Keratinocyte (primary cell): ENCODE data around the gene APCDD1. TPM values are rescaled to one million over a fixed set of nuclear protein-coding genes. Genes with fewer than 3 reads are reported as not detected.

ENCODE experiments used
- DNase-seq: peaks from one replicate; pipeline ENCODE4 v3.0.0-alpha.2; 2011; ENCODE audit warnings: low read depth, missing footprints, low spot score
- FAIRE-seq: peaks from 2 replicates; lab custom pipeline; 2011; peaks lifted over from hg19 to GRCh38; lab: Jason Lieb, UNC
- H2AFZ ChIP-seq: 2 replicates; pipeline ENCODE4 v1.6.0; 2012; ENCODE audit warnings: low read length, control low read depth, inconsistent platforms; ENCODE audit not compliant: control insufficient read depth
- H3K27ac ChIP-seq: 2 replicates; pipeline ENCODE4 v1.5.1; 2011; ENCODE audit warnings: low read length; ENCODE audit not compliant: control insufficient read depth, insufficient read depth
- H3K27me3 ChIP-seq: 3 replicates; pipeline ENCODE4 v1.6.0; 2011; ENCODE audit warnings: low read length; ENCODE audit not compliant: control insufficient read depth, insufficient read depth; ENCODE audit errors: extremely low read depth
- H3K36me3 ChIP-seq, 2 experiments: 2 replicates in 1 of 2; 3 replicates in 1 of 2; pipeline ENCODE4 v1.5.1; 2011; ENCODE audit warnings: low read length in 2 of 2, mild to moderate bottlenecking in 1 of 2; ENCODE audit not compliant: control insufficient read depth in 2 of 2, insufficient read depth in 2 of 2; ENCODE audit errors: extremely low read depth in 1 of 2
- H3K4me1 ChIP-seq: 3 replicates; pipeline ENCODE4 v1.5.1; 2011; ENCODE audit warnings: low read length; ENCODE audit not compliant: control insufficient read depth, insufficient read depth; ENCODE audit errors: extremely low read depth
- H3K4me2 ChIP-seq: 3 replicates; pipeline ENCODE4 v1.6.0; 2011; ENCODE audit warnings: low read depth, low read length; ENCODE audit not compliant: control insufficient read depth, insufficient read depth; ENCODE audit errors: extremely low read depth
- H3K4me3 ChIP-seq, 3 experiments: fragments of 200-600 bp in 1 of 3; sonication (generic) in 1 of 3; 2 replicates in 2 of 3; 3 replicates in 1 of 3; pipeline ENCODE4 v1.5.1; 2011 to 2016; ENCODE audit warnings: low read length in 3 of 3, mild to moderate bottlenecking in 3 of 3, control low read depth in 2 of 3, inconsistent platforms in 1 of 3, low read depth in 1 of 3, mixed read lengths in 1 of 3, mixed run types in 1 of 3, moderate library complexity in 1 of 3; ENCODE audit not compliant: control insufficient read depth in 2 of 3, insufficient read depth in 2 of 3; ENCODE audit errors: extremely low read depth in 1 of 3
- H3K79me2 ChIP-seq: 2 replicates; pipeline ENCODE4 v1.6.0; 2012; ENCODE audit warnings: low read length; ENCODE audit not compliant: control insufficient read depth, insufficient read depth
- H3K9ac ChIP-seq: 3 replicates; pipeline ENCODE4 v1.6.0; 2011; ENCODE audit warnings: low read length; ENCODE audit not compliant: control insufficient read depth, insufficient read depth; ENCODE audit errors: extremely low read depth
- H3K9me1 ChIP-seq: 3 replicates; pipeline ENCODE4 v1.6.0; 2011; ENCODE audit warnings: low read length; ENCODE audit not compliant: control insufficient read depth, insufficient read depth; ENCODE audit errors: extremely low read depth
- H3K9me3 ChIP-seq: 2 replicates; pipeline ENCODE4 v1.5.1; 2012; ENCODE audit warnings: low read depth, low read length; ENCODE audit not compliant: control insufficient read depth
- H4K20me1 ChIP-seq: 3 replicates; pipeline ENCODE4 v1.6.0; 2011; ENCODE audit warnings: low read length; ENCODE audit not compliant: control insufficient read depth, insufficient read depth; ENCODE audit errors: extremely low read depth
- EZH2 ChIP-seq: IDR thresholded peaks from one replicate; pipeline ENCODE4 v1.6.1; 2012; ENCODE audit warnings: inconsistent platforms, mild to moderate bottlenecking, low read length, moderate library complexity
- dilution Hi-C: fragments of 300-500 bp; cut with MboI; formaldehyde crosslinking; loops from one replicate; pipeline ENCODE4 v1.7.0; 2020; ENCODE audit warnings: low sequenced_read_pairs; ENCODE audit not compliant: extremely low pct_ligation_motif_present
- polyA plus RNA-seq, 5 experiments: library from polyadenylated mRNA; depleted of rRNA in 3 of 5; stranded (reverse) in 3 of 5; stranded (forward) in 1 of 5; unstranded in 1 of 5; fragments of >200 nt; gene quantifications; 1 replicate in 1 of 5; 2 replicates in 3 of 5; 3 replicates in 1 of 5; pipeline versions ENCODE4 v1.2.1 to v1.2.3, GENCODE V29; 2011 to 2012; ENCODE audit warnings: missing spikeins in 2 of 5, low read depth in 1 of 5, low replicate concordance in 1 of 5
- TF ChIP-seq, protein P1 (sequence below), 3 experiments: IDR thresholded peaks in 1 of 3; conservative IDR thresholded peaks in 1 of 3; optimal IDR thresholded peaks in 1 of 3; 2 replicates in 2 of 3; 3 replicates in 1 of 3; pipeline versions ENCODE3 to v1.5.1; 2011; ENCODE audit warnings: low read length in 3 of 3, mild to moderate bottlenecking in 3 of 3, moderate library complexity in 2 of 3, control low read depth in 1 of 3, inconsistent platforms in 1 of 3; ENCODE audit not compliant: insufficient read depth in 2 of 3; ENCODE audit errors: extremely low read depth in 1 of 3

The APCDD1 gene
- polyA plus RNA-seq, 1 donor (not counting 4 experiments of a cell fraction or from before 2014, with no cell fraction given): 8.5 TPM

DNA sequence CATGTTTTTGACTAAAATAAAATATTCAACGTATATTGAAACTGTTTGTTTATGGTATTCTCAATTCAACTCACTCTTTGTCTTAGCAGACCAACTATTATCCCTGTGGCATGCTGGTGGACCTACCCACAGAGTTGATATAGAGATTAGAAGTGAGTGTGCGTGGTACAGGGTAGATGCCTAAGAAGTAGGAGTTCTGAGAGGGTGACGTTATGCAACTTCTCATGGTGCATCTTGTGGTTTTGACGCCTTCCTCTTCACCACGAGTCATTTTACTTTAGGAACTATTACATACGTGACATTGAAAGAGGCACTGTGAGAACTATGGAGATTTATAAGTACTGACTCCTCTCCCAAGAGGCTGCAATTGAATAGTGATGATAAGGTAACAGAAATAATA, 44.8 kb downstream of the APCDD1 start:
- TF ChIP-seq, protein P1, sequence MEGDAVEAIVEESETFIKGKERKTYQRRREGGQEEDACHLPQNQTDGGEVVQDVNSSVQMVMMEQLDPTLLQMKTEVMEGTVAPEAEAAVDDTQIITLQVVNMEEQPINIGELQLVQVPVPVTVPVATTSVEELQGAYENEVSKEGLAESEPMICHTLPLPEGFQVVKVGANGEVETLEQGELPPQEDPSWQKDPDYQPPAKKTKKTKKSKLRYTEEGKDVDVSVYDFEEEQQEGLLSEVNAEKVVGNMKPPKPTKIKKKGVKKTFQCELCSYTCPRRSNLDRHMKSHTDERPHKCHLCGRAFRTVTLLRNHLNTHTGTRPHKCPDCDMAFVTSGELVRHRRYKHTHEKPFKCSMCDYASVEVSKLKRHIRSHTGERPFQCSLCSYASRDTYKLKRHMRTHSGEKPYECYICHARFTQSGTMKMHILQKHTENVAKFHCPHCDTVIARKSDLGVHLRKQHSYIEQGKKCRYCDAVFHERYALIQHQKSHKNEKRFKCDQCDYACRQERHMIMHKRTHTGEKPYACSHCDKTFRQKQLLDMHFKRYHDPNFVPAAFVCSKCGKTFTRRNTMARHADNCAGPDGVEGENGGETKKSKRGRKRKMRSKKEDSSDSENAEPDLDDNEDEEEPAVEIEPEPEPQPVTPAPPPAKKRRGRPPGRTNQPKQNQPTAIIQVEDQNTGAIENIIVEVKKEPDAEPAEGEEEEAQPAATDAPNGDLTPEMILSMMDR (optimal IDR thresholded peaks at IDR 0.05 in 1 of 3, IDR thresholded peaks at IDR 0.05 in 1 of 3, conservative IDR thresholded peaks at IDR 0.05 in 1 of 3; ENCODE audit: extremely low read depth in 1 of 3, insufficient read depth in 2 of 3, low read length in 3 of 3): no peak
- no peak for TF ChIP-seq EZH2

DNA sequence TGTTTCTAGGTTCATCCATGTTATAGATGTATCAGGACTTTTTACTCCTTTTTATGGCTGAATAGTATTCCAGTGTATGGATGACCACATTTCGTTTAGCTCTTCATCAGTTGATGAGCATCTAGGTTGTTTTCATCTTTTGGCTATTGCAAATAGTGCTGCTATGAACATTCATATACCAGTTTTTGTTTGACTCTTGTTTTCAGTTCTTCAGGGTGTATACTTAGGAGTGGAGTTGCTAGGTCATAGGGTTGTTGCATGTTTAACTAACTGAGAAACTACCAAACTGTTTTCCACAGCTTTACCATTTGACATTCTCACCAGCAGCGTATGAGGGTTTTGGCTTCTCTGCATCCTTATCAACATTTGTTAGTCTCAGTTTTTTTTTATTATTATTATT, 45.6 kb downstream of the APCDD1 start:
- FAIRE-seq (no peak), DNase-seq (no peak)
- Histone ChIP-seq H3K27ac (no peak overlapping the region), H3K9ac (no peak overlapping the region), H3K9me1 (no peaks in the 10 kb centered on the region), H3K4me2 (no peak overlapping the region), H3K27me3 (no peaks in the 10 kb centered on the region), H3K79me2 (no peaks in the 10 kb centered on the region), H3K36me3 (no peaks in the 10 kb centered on the region), H2AFZ (no peak overlapping the region), H4K20me1 (no peaks in the 10 kb centered on the region), H3K4me3 (no peak overlapping the region), H3K4me1 (no peaks in the 10 kb centered on the region), H3K9me3 (no peaks in the 10 kb centered on the region)
- dilution Hi-C loops: no loop called here
- TF ChIP-seq EZH2: no peak
- TF ChIP-seq, protein P1 (optimal IDR thresholded peaks at IDR 0.05 in 1 of 3, IDR thresholded peaks at IDR 0.05 in 1 of 3, conservative IDR thresholded peaks at IDR 0.05 in 1 of 3; ENCODE audit: extremely low read depth in 1 of 3, insufficient read depth in 2 of 3, low read length in 3 of 3): no peak

More for the DNA sequence above, 44.8 kb downstream of the APCDD1 start:
- Histone ChIP-seq H3K27me3 (no peaks in the 10 kb centered on the region), H3K4me1 (no peaks in the 10 kb centered on the region), H3K9ac (no peak overlapping the region), H3K9me3 (no peaks in the 10 kb centered on the region), H3K4me3 (no peak overlapping the region), H3K36me3 (no peaks in the 10 kb centered on the region), H2AFZ (no peak overlapping the region), H3K9me1 (no peaks in the 10 kb centered on the region), H3K27ac (no peak overlapping the region), H4K20me1 (no peaks in the 10 kb centered on the region), H3K79me2 (no peaks in the 10 kb centered on the region), H3K4me2 (no peak overlapping the region)
- DNase-seq (no peak), FAIRE-seq (no peak)
- dilution Hi-C loops: no loop called here
